Esophagus squamous epithelium (tissue), 5 donors: ENCODE measurements around the gene SNRK. TPM values are rescaled to one million over a fixed set of nuclear protein-coding genes. Genes with fewer than 3 reads are reported as not detected.

ENCODE experiments used
- DNase-seq: peaks from one replicate; lab custom pipeline; 2025; lab: John Stamatoyannopoulos, UW
- H3K27ac ChIP-seq, 4 donors: fragments of 200-600 bp; sonication (generic); one replicate each; pipeline ENCODE4 v1.5.1; 2016 to 2019; ENCODE audit warnings: mild to moderate bottlenecking in 1 of 4
- H3K27me3 ChIP-seq, 4 donors: fragments of 200-600 bp; sonication (generic); 1 replicate in 3 of 4; 2 replicates in 1 of 4; pipeline versions ENCODE4 v1.5.1 to v1.6.0; 2017 to 2021; ENCODE audit warnings: antibody characterized with exemption in 1 of 4
- H3K36me3 ChIP-seq, 3 donors: fragments of 200-600 bp; sonication (generic); one replicate each; pipeline ENCODE4 v1.5.1; 2016 to 2019
- H3K4me1 ChIP-seq, 3 donors: fragments of 200-600 bp; sonication (generic); one replicate each; pipeline ENCODE4 v1.5.1; 2017 to 2019
- H3K4me3 ChIP-seq, 4 donors: fragments of 200-600 bp; sonication (generic); 1 replicate in 3 of 4; 2 replicates in 1 of 4; pipeline ENCODE4 v1.5.1; 2016 to 2019; ENCODE audit warnings: mild to moderate bottlenecking in 2 of 4, moderate library complexity in 1 of 4
- H3K9me3 ChIP-seq, 3 donors: fragments of 200-600 bp; sonication (generic); one replicate each; pipeline ENCODE4 v1.5.1; 2016 to 2019
- POLR2A ChIP-seq, 4 donors: fragments of 450-650 bp; IDR thresholded peaks; one replicate each; pipeline ENCODE4 v1.6.1; 2017; ENCODE audit warnings: antibody characterized with exemption in 4 of 4, mild to moderate bottlenecking in 4 of 4, moderate library complexity in 3 of 4
- WGBS, 2 donors: methylation state at CpG; one replicate each; pipeline ENCODE4 v1.1.5; 2018; 5-methylcytosine and 5-hydroxymethylcytosine counted together
- intact Hi-C: fragments of 100-400 bp; cut with DNase I; formaldehyde crosslinking; loops from one replicate; pipeline ENCODE4 v1.15.0; 2022
- total RNA-seq, 4 donors: library from RNA; depleted of rRNA; stranded (reverse); fragments of >200 nt; gene quantifications; one replicate each; pipeline ENCODE4 v1.1.0, GENCODE V29; 2016
- TF ChIP-seq, protein P1 (sequence below), 6 experiments: fragments of 450-650 bp in 4 of 6; fragments of 200-600 bp in 2 of 6; sonication (generic) in 2 of 6; IDR thresholded peaks; one replicate each; pipeline ENCODE4 v1.5.1; 2016 to 2019; ENCODE audit warnings: antibody characterized with exemption in 6 of 6, mild to moderate bottlenecking in 4 of 6, moderate library complexity in 4 of 6
- donor health status: DM: yes; HTN: yes; CAD: no.

The SNRK gene, protein sequence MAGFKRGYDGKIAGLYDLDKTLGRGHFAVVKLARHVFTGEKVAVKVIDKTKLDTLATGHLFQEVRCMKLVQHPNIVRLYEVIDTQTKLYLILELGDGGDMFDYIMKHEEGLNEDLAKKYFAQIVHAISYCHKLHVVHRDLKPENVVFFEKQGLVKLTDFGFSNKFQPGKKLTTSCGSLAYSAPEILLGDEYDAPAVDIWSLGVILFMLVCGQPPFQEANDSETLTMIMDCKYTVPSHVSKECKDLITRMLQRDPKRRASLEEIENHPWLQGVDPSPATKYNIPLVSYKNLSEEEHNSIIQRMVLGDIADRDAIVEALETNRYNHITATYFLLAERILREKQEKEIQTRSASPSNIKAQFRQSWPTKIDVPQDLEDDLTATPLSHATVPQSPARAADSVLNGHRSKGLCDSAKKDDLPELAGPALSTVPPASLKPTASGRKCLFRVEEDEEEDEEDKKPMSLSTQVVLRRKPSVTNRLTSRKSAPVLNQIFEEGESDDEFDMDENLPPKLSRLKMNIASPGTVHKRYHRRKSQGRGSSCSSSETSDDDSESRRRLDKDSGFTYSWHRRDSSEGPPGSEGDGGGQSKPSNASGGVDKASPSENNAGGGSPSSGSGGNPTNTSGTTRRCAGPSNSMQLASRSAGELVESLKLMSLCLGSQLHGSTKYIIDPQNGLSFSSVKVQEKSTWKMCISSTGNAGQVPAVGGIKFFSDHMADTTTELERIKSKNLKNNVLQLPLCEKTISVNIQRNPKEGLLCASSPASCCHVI
- 10 to 100 TPM; 27.0 to 42.0 (median 29.5) TPM for total RNA-seq

DNA sequence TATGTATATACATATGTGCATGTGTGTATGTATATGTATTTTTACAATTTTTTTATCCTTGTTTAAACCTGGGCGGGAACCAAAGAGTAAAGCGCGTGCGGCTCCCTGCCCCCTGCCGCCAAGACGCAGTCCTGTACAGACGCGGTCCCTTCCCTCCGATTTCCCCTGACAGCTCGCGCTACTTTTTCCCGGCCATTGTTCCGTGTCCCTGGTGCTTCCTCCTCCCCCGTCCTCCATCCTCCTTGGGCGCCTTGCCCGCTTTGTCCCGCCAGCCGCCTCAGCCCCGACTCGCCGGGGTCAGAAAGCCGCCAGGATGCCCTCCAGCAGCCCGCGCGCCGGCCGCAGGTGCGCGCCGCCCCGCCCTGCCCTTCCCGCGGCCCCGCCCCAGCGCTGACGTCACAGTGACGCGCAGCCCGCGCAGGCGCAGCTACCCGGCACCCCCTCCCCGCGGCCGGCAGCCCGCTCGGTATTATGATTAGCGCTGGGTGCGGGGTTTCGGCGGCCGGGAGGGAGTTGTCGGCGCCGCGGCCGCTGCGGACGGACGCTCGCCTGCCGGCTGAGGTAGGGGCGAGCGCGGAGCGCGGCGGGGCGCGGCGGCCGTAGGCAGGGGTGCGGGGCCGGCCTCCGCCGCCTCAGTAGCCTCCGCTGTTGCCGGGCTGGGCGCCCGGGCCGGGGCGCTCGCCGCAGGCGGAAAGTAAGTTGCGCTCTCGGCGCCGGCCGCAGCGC, at the start of gene SNRK:
Gene SNRK, plus strand, starts transcription at position 426 of the 726 bp plus-strand sequence. CDS start 16,664 bp downstream, outside the sequence.
- Histone ChIP-seq H3K27me3 (no peaks in the 10 kb centered on the region), H3K4me3 (peak within 1 kb of the TSS; percentile 54 to 91 (median 70)), H3K9me3 (no peaks in the 10 kb centered on the region), H3K4me1 (peaks cover 12 to 53% (median 41%) of the 10 kb centered on the region in 3 donors), H3K27ac (peak within 1 kb of the TSS; percentile 91 to 99 (median 98)), H3K36me3 (no peaks in the 10 kb centered on the region)
- peak in 3 of 4 donors; percentile 96 to 98 (median 97) for TF ChIP-seq POLR2A (IDR thresholded peaks at IDR 0.05)
- TF ChIP-seq, protein P1, sequence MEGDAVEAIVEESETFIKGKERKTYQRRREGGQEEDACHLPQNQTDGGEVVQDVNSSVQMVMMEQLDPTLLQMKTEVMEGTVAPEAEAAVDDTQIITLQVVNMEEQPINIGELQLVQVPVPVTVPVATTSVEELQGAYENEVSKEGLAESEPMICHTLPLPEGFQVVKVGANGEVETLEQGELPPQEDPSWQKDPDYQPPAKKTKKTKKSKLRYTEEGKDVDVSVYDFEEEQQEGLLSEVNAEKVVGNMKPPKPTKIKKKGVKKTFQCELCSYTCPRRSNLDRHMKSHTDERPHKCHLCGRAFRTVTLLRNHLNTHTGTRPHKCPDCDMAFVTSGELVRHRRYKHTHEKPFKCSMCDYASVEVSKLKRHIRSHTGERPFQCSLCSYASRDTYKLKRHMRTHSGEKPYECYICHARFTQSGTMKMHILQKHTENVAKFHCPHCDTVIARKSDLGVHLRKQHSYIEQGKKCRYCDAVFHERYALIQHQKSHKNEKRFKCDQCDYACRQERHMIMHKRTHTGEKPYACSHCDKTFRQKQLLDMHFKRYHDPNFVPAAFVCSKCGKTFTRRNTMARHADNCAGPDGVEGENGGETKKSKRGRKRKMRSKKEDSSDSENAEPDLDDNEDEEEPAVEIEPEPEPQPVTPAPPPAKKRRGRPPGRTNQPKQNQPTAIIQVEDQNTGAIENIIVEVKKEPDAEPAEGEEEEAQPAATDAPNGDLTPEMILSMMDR (IDR thresholded peaks at IDR 0.05) = peak in 4 of 6 experiments; percentile 28 to 52 (median 36)
- intact Hi-C loops = no loop called here
- 0 to 1% methylated on average over 13 to 20 of the region's 91 CpGs for WGBS, 2 donors
- DNase-seq = peak; percentile 30

DNA sequence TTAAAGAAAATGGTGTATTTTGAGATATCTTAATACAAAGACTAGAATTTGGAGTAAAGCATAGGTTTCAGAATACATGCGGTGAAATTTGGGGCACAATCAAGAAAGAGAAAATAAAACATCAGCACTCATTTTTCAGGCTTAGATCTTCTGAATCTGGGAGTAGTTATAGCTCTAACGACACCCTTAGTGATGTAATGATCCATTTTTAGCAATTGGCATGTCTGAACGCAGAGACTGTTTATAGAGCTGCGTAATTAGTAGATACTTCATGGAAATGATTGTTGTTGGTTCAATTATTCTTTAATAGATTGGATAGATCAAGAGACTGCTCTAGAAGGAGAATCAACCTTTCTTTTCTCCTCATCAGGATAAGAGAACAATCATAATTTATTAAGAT, 47.5 kb upstream of the SNRK start:
- no peak for TF ChIP-seq POLR2A (IDR thresholded peaks at IDR 0.05)
- TF ChIP-seq, protein P1 (IDR thresholded peaks at IDR 0.05) = no peak
- Histone ChIP-seq H3K9me3 (peaks cover 0 to 6% (median 5%) of the 10 kb centered on the region in 3 donors), H3K27me3 (no peaks in the 10 kb centered on the region), H3K27ac (no peak overlapping the region), H3K36me3 (no peaks in the 10 kb centered on the region), H3K4me1 (no peaks in the 10 kb centered on the region), H3K4me3 (no peak overlapping the region)
- intact Hi-C loops = no loop called here
- DNase-seq = no peak
- 38 to 41% methylated on average over 4 of the region's 4 CpGs for WGBS, 2 donors

DNA sequence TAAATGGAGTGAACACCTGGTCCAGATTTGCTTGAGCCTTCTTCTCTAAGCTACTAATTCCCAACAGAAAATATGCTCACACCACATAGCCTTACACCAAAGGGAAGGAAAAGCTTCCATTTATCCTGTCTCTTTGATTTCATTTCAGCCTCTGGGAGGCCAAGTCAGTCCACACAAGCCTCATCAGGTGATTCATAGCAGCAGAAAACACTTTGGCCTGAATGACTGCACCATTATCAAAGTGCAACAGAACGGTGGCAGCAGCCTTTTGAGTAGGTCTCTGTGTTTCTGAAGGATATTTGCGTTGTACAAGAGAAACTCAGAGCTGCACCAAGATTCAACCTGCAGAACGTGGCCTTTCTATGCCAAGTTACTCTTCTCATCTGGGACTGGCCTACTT, 46.6 kb upstream of the SNRK start:
- TF ChIP-seq POLR2A (IDR thresholded peaks at IDR 0.05) = no peak
- TF ChIP-seq, protein P1 (IDR thresholded peaks at IDR 0.05) = no peak
- no peak for DNase-seq
- H3K9me3 ChIP-seq = peaks cover 0 to 6% (median 5%) of the 10 kb centered on the region in 3 donors
- no peak overlapping the region for H3K27ac ChIP-seq
- no peak overlapping the region for H3K4me3 ChIP-seq
- 76 to 84% methylated on average over 3 of the region's 3 CpGs for WGBS, 2 donors
- H3K27me3 ChIP-seq = no peaks in the 10 kb centered on the region
- intact Hi-C loops = no loop called here
- no peaks in the 10 kb centered on the region for H3K36me3 ChIP-seq
- peaks cover 0 to 2% (median 0%) of the 10 kb centered on the region in 3 donors for H3K4me1 ChIP-seq

DNA sequence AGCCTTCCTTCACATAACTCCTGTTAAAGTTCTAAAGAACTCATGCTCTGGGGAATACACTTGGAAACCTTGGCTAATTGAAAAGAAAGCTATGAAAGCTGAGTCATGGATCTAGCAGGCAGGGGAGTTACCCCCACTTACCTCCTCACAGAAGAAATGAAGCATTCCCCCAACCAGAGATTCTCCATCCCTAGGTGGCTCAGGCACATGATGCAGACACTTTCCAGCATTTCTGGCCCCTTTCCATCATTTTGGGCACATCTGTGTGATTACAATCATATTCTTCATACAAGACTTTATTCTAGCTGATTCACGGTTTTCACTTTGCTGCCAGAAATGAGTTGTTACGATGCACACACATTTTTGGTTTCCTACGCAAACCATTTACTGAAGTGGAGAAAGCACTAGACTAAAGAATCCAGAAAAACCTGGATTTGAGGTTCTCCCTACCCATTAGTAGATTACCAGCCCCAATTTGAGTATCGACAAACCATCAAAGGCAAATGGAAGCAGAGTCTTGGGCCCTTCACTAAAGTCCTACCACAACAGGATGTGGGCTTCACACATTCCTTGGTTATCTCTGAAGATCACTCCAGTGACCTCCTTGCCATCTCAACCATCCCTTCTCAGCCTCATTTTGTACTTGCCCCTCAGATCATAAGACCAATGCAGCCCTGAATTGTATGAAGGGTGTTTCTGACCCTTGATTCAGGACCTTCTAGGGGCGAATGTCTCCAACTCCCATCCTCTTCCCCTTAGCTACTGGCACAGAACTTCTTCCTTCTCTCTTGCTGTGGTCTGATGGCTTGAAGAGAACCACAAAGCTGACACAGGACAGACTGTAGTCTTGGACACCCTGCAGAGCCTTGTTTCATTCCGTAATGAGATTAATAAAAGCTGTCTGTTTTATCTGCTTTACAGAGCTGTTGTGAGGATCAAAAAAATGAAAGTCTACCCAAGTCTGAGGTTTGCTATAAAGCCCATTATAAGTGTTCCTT, 42.5 kb upstream of the SNRK start:
- intact Hi-C loops = no loop called here

More for the DNA sequence above, 42.5 kb upstream of the SNRK start:
- no peaks in the 10 kb centered on the region for H3K36me3 ChIP-seq
- H3K4me1 ChIP-seq = peaks cover 0 to 12% (median 0%) of the 10 kb centered on the region in 3 donors
- no peak overlapping the region for H3K27ac ChIP-seq
- H3K27me3 ChIP-seq = no peaks in the 10 kb centered on the region
- no peak for DNase-seq
- 66 to 75% methylated on average over 5 to 6 of the region's 6 CpGs for WGBS, 2 donors
- H3K4me3 ChIP-seq = no peak overlapping the region
- peaks cover 0 to 6% (median 5%) of the 10 kb centered on the region in 3 donors for H3K9me3 ChIP-seq
- TF ChIP-seq, protein P1 (IDR thresholded peaks at IDR 0.05) = no peak
- no peak for TF ChIP-seq POLR2A (IDR thresholded peaks at IDR 0.05)
